Measurements from ENCODE around the gene PRDM15. TPM values are rescaled to one million over a fixed set of nuclear protein-coding genes. Genes with fewer than 3 reads are reported as not detected.

PRDM15 gene
- polyA plus RNA-seq, 3 donors = 0.19 to 19.0 (median 0.74) TPM

DNA sequence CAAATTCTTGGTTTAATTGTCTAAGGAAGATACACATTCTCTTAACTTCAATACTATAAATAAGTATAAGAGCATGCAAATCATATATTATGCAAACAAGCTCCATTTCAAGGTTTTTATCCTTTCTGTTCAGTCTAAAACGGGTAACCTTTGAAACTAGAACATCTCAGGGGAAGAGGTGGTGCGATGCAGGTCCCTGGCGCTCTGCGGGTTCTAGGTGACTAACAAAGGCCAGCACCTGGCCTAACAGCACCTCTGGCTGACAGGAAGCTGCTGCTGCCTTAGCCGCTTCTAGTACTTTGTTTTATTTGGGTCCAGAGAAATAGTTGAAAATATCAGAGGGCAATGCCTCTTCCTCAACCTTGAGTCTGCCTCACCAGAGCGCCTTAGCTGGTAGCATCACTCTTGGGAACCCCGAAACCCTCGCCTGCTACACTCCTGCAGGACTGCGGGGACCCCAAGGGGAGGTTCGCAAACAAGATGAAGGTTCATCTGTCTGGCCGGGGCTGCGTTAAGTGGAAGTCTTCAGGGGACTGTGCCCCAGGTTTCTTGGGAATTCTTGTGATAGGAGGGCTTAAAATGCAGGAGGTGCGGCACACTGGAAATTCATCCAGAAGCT lies 45.5 kb downstream of the PRDM15 start:
- H3K79me2 ChIP-seq (ENCODE audit: insufficient read depth, low read length) = no peaks in the 10 kb centered on the region
- Mint-ChIP-seq H3K36me3 (peaks cover 37 to 50% of the 10 kb centered on the region in 2 donors), H3K4me3 (no peak overlapping the region), H3K4me1 (no peaks in the 10 kb centered on the region), H3K9me3 (no peaks in the 10 kb centered on the region), H3K27ac (peak overlapping the region in 1 of 7 donors; percentile 21), H3K27me3 (ENCODE audit: low read depth in 3 of 3) (peaks cover 0 to 1% (median 0%) of the 10 kb centered on the region in 3 donors)
- no peaks in the 10 kb centered on the region for H3K4me1 ChIP-seq (ENCODE audit: control insufficient read depth in 1 of 2, insufficient read depth in 2 of 2, low read length in 2 of 2)
- 95% methylated on average over 11 of the region's 13 CpGs for WGBS (ENCODE audit: insufficient coverage)
- H4K20me1 ChIP-seq (ENCODE audit: insufficient read depth, low read length) = no peaks in the 10 kb centered on the region
- H3K27me3 ChIP-seq (ENCODE audit: control insufficient read depth in 2 of 2, insufficient read depth in 2 of 2, low read length in 2 of 2) = no peaks in the 10 kb centered on the region
- H3K9me3 ChIP-seq (replicated peaks in 1 of 2; ENCODE audit: control insufficient read depth in 1 of 2, insufficient read depth in 1 of 2, low read length in 2 of 2) = no peaks in the 10 kb centered on the region
- intact Hi-C loops (cut with micrococcal nuclease) = no loop called here
- no peak overlapping the region for H3K27ac ChIP-seq (ENCODE audit: low read depth in 1 of 2, low read length in 2 of 2)
- no peak overlapping the region for H2AFZ ChIP-seq (ENCODE audit: insufficient read depth, low read depth, low read length, poor library complexity, severe bottlenecking)
- no peak overlapping the region for H3K9ac ChIP-seq (ENCODE audit: insufficient read depth, low read length, poor library complexity, severe bottlenecking)
- peaks cover 37 to 59% of the 10 kb centered on the region in 2 donors for H3K36me3 ChIP-seq (replicated peaks in 1 of 2; ENCODE audit: control insufficient read depth in 1 of 2, insufficient read depth in 2 of 2, low read length in 2 of 2)
- no peak overlapping the region for H3K4me3 ChIP-seq (replicated peaks in 1 of 3; ENCODE audit: low read depth in 2 of 3, low read length in 3 of 3)
- no peak for DNase-seq
- H3K4me2 ChIP-seq (replicated peaks; ENCODE audit: extremely low read depth, low read length, poor library complexity, severe bottlenecking) = no peak overlapping the region
- TF ChIP-seq, protein P1, sequence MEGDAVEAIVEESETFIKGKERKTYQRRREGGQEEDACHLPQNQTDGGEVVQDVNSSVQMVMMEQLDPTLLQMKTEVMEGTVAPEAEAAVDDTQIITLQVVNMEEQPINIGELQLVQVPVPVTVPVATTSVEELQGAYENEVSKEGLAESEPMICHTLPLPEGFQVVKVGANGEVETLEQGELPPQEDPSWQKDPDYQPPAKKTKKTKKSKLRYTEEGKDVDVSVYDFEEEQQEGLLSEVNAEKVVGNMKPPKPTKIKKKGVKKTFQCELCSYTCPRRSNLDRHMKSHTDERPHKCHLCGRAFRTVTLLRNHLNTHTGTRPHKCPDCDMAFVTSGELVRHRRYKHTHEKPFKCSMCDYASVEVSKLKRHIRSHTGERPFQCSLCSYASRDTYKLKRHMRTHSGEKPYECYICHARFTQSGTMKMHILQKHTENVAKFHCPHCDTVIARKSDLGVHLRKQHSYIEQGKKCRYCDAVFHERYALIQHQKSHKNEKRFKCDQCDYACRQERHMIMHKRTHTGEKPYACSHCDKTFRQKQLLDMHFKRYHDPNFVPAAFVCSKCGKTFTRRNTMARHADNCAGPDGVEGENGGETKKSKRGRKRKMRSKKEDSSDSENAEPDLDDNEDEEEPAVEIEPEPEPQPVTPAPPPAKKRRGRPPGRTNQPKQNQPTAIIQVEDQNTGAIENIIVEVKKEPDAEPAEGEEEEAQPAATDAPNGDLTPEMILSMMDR (IDR thresholded peaks at IDR 0.05) = no peak

DNA sequence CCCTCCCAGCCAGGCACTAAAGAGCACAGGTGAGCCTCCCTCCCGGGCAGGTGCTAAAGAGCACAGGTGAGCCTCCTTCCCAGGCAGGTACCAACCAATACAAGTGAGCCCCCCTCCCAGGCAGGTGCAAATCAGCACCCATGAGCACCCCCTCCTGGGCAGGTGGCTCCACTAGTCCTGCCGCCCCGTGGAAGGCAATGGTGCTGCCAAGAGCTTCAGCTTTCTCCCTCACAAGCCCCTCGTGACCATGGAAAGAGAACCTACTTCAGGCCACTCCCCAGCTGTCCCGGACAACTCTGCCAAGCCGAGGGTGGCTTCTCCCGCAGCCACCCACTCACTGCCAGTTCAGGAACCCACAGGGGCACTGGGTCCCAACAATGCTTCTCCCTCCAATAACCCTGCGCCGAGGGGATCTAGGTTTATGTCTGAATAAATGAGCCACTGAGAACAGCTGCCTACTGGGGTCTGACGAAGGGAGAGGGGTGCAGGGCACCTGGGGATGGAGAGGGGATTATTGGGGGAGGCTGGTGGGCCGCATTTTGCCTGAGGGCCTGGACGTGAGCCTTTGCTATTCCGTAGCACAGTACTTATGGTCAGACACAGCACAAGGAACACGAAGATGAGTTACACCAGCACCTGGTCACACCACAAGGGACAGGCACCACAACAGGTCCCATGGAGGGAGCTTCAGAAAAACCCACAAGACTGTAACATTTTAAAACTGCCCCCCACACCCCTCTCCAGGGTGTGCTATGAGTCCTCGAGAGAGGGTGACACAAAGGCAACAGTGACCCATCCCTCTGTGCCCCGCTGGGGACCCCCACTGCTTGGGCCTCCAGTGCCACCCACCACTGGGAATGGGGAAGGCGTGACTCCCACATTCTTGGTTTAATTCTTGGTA lies 46.3 kb downstream of the PRDM15 start:
- H3K27ac Mint-ChIP-seq = peak overlapping the region in 1 of 7 donors; percentile 21
- Histone ChIP-seq H3K36me3 (replicated peaks in 1 of 2; ENCODE audit: control insufficient read depth in 1 of 2, insufficient read depth in 2 of 2, low read length in 2 of 2) (peaks cover 32 to 58% of the 10 kb centered on the region in 2 donors), H3K4me2 (replicated peaks; ENCODE audit: extremely low read depth, low read length, poor library complexity, severe bottlenecking) (no peak overlapping the region)

More for the DNA sequence above, 46.3 kb downstream of the PRDM15 start:
- H3K4me1 ChIP-seq (ENCODE audit: control insufficient read depth in 1 of 2, insufficient read depth in 2 of 2, low read length in 2 of 2) = no peaks in the 10 kb centered on the region
- H2AFZ ChIP-seq (ENCODE audit: insufficient read depth, low read depth, low read length, poor library complexity, severe bottlenecking) = no peak overlapping the region
- no peak overlapping the region for H3K27ac ChIP-seq (ENCODE audit: low read depth in 1 of 2, low read length in 2 of 2)
- H3K27me3 Mint-ChIP-seq (ENCODE audit: low read depth in 3 of 3) = peaks cover 0 to 1% (median 0%) of the 10 kb centered on the region in 3 donors
- TF ChIP-seq, protein P1 (IDR thresholded peaks at IDR 0.05) = no peak
- 100% methylated on average over 4 of the region's 17 CpGs for WGBS (ENCODE audit: insufficient coverage)
- H3K27me3 ChIP-seq (ENCODE audit: control insufficient read depth in 2 of 2, insufficient read depth in 2 of 2, low read length in 2 of 2) = no peaks in the 10 kb centered on the region
- intact Hi-C loops (cut with micrococcal nuclease) = no loop called here
- no peak for DNase-seq
- no peak overlapping the region for H3K4me3 ChIP-seq (replicated peaks in 1 of 3; ENCODE audit: low read depth in 2 of 3, low read length in 3 of 3)
- H3K4me3 Mint-ChIP-seq = no peak overlapping the region
- no peaks in the 10 kb centered on the region for H4K20me1 ChIP-seq (ENCODE audit: insufficient read depth, low read length)
- no peaks in the 10 kb centered on the region for H3K4me1 Mint-ChIP-seq
- peaks cover 35 to 43% of the 10 kb centered on the region in 2 donors for H3K36me3 Mint-ChIP-seq
- no peak overlapping the region for H3K9ac ChIP-seq (ENCODE audit: insufficient read depth, low read length, poor library complexity, severe bottlenecking)
- no peaks in the 10 kb centered on the region for H3K79me2 ChIP-seq (ENCODE audit: insufficient read depth, low read length)
- no peaks in the 10 kb centered on the region for H3K9me3 ChIP-seq (replicated peaks in 1 of 2; ENCODE audit: control insufficient read depth in 1 of 2, insufficient read depth in 1 of 2, low read length in 2 of 2)
- H3K9me3 Mint-ChIP-seq = no peaks in the 10 kb centered on the region
